Stimulated activated CD4-positive, alpha-beta T cell treated with anti-CD3 and anti-CD28 coated beads, Interleukin-2, amount 100 ng/mL, for 24 hours (primary cell): ENCODE results near the gene CCDC78.

Experiments
- DNase-seq, 2 donors: peaks; one replicate each; pipeline ENCODE4 v3.0.0-alpha.2; 2020

Gene CCDC78

GRCh38 chr16:677316-678190 is 48.7 kb downstream of the CCDC78 start:
- DNase-seq, result no peak

GRCh38 chr16:676913-677312 is 49.3 kb downstream of the CCDC78 start:
- DNase-seq, result no peak

- no peak for DNase-seq
Observed at GRCh38 chr16:676565-676902, 49.7 kb downstream of the CCDC78 start.

GRCh38 chr16:675884-676564 is 50.2 kb downstream of the CCDC78 start:
- no peak for DNase-seq

- DNase-seq, result no peak
Observed at GRCh38 chr16:674968-675883, 51.0 kb downstream of the CCDC78 start, which contains the start of gene RHBDL1. TSS of gene RHBDL1 (plus strand) at chr16:675671. CDS start at chr16:675791, 120 bp downstream.

- DNase-seq, result no peak
Observed at GRCh38 chr16:674214-674881, 51.9 kb downstream of the CCDC78 start.

GRCh38 chr16:673399-673991 is 52.7 kb downstream of the CCDC78 start:
- no peak for DNase-seq

- DNase-seq, result no peak
Observed at GRCh38 chr16:672851-673250, 53.4 kb downstream of the CCDC78 start.
